Neural cell (in vitro differentiated cells): ENCODE results near the gene MORF4L2. TPM values are rescaled to one million over a fixed set of nuclear protein-coding genes. Genes with fewer than 3 reads are reported as not detected.
"Not testable (repeated sequence)": the region's sequence is repeated elsewhere in the genome, so short reads cannot be mapped to it uniquely, and the experiment has no call there.

ENCODE experiments used
- H2AFZ ChIP-seq: fragments of 200-600, 300-800 bp; sonication (generic), shearing (Covaris generic); 2 replicates; pipeline ENCODE4 v1.6.0; 2014; ENCODE audit warnings: low read depth, mild to moderate bottlenecking, antibody characterized with exemption, low read length, moderate library complexity
- H3F3A ChIP-seq: fragments of 200-600 bp; shearing (Covaris generic); 2 replicates; pipeline ENCODE4 v1.6.1; 2016; ENCODE audit warnings: mild to moderate bottlenecking, moderate library complexity, mixed read lengths, antibody characterized with exemption, low read length; ENCODE audit not compliant: insufficient read depth, poor library complexity, severe bottlenecking
- H3K27ac ChIP-seq: fragments of 200-600, 300-800 bp; sonication (generic), shearing (Covaris generic); 2 replicates; pipeline ENCODE4 v1.5.1; 2014; ENCODE audit warnings: mild to moderate bottlenecking, low read length, moderate library complexity
- H3K27me3 ChIP-seq: fragments of 300-800, 200-600 bp; sonication (generic), shearing (Covaris generic); 2 replicates; pipeline ENCODE4 v1.6.0; 2014; ENCODE audit warnings: mild to moderate bottlenecking, low read depth, low read length, moderate library complexity; ENCODE audit not compliant: insufficient read depth
- H3K36me3 ChIP-seq: fragments of 300-800, 200-600 bp; sonication (generic), shearing (Covaris generic); 2 replicates; pipeline ENCODE4 v1.5.1; 2014; ENCODE audit warnings: mild to moderate bottlenecking, antibody characterized with exemption, low read length, moderate library complexity; ENCODE audit not compliant: insufficient read depth
- H3K4me2 ChIP-seq: fragments of 300-800, 200-600 bp; sonication (generic), shearing (Covaris generic); 2 replicates; pipeline ENCODE4 v1.6.0; 2014; ENCODE audit warnings: mild to moderate bottlenecking, low read length
- H3K4me3 ChIP-seq: fragments of 300-800, 200-600 bp; sonication (generic), shearing (Covaris generic); 2 replicates; pipeline ENCODE4 v1.5.1; 2014; ENCODE audit warnings: mild to moderate bottlenecking, low read length, moderate library complexity
- H3K79me2 ChIP-seq: fragments of 200-600 bp; shearing (Covaris generic); replicated peaks from 2 replicates; pipeline ENCODE4 v1.6.0; 2014; ENCODE audit warnings: mild to moderate bottlenecking, low read length, moderate library complexity; ENCODE audit not compliant: insufficient read depth
- H3K9ac ChIP-seq: fragments of 300-800, 200-600 bp; sonication (generic), shearing (Covaris generic); 2 replicates; pipeline ENCODE4 v1.6.1; 2016; ENCODE audit warnings: mild to moderate bottlenecking, low read length, mixed read lengths
- H3K9me2 ChIP-seq: fragments of 200-600 bp; shearing (Covaris generic); 2 replicates; pipeline ENCODE4 v1.6.1; 2016; ENCODE audit warnings: mild to moderate bottlenecking, low read length, mixed read lengths; ENCODE audit not compliant: insufficient read depth
- H3K9me3 ChIP-seq: fragments of 200-600, 300-800 bp; sonication (generic), shearing (Covaris generic); 2 replicates; pipeline ENCODE4 v1.6.1; 2016; ENCODE audit warnings: mild to moderate bottlenecking, mixed run types, low read length, moderate library complexity, mixed read lengths
- H4K20me1 ChIP-seq: fragments of 200-600 bp; shearing (Covaris generic); 2 replicates; pipeline ENCODE4 v1.6.1; 2016; ENCODE audit warnings: mild to moderate bottlenecking, mixed run types; ENCODE audit not compliant: insufficient read depth
- CTCF ChIP-seq: fragments of 450-650 bp; IDR thresholded peaks from 2 replicates; pipeline ENCODE4 v1.5.1; 2014; ENCODE audit warnings: antibody characterized with exemption, mild to moderate bottlenecking, moderate library complexity; ENCODE audit not compliant: poor library complexity, severe bottlenecking
- EP300 ChIP-seq: fragments of 450-650 bp; conservative IDR thresholded peaks from 2 replicates; pipeline ENCODE4 v1.6.1; 2014; ENCODE audit warnings: antibody characterized with exemption, mild to moderate bottlenecking, moderate library complexity; ENCODE audit not compliant: poor library complexity, severe bottlenecking
- EZH2 ChIP-seq: fragments of 200-600, 300-800 bp; shearing (Covaris generic), sonication (generic); IDR thresholded peaks from 2 replicates; pipeline ENCODE4 v1.6.1; 2014; ENCODE audit warnings: antibody characterized with exemption, low read length, borderline replicate concordance, mild to moderate bottlenecking; ENCODE audit not compliant: insufficient read depth, poor library complexity, severe bottlenecking
- MXI1 ChIP-seq: fragments of 450-650 bp; conservative IDR thresholded peaks from 2 replicates; pipeline ENCODE4 v1.6.1; 2014; ENCODE audit warnings: antibody characterized with exemption, mild to moderate bottlenecking; ENCODE audit not compliant: poor library complexity, severe bottlenecking
- POLR2AphosphoS5 ChIP-seq: IDR thresholded peaks from 2 replicates; pipeline ENCODE4 v1.6.1; 2012
- RAD21 ChIP-seq: fragments of 450-650 bp; conservative IDR thresholded peaks from 2 replicates; pipeline ENCODE4 v1.6.1; 2014; ENCODE audit warnings: antibody characterized with exemption, mild to moderate bottlenecking, moderate library complexity
- REST ChIP-seq: IDR thresholded peaks from 2 replicates; pipeline ENCODE4 v1.6.1; 2012; ENCODE audit warnings: borderline replicate concordance
- SMC3 ChIP-seq: fragments of 450-650 bp; conservative IDR thresholded peaks from 2 replicates; pipeline ENCODE4 v1.6.1; 2014; ENCODE audit warnings: antibody characterized with exemption, mild to moderate bottlenecking, moderate library complexity; ENCODE audit not compliant: poor library complexity
- TAF1 ChIP-seq: IDR thresholded peaks from 2 replicates; pipeline ENCODE4 v1.6.1; 2012; ENCODE audit warnings: low read depth
- polyA plus RNA-seq: library from polyadenylated mRNA; depleted of rRNA; stranded (reverse); fragments of >200 nt; gene quantifications from 2 replicates; pipeline ENCODE4 v1.2.3, GENCODE V29; 2014

MORF4L2 gene
- polyA plus RNA-seq, 1 donor from 2014 or later = 1,340 TPM

GRCh38 chrX:103640401-103641155 lies 45.9 kb downstream of the MORF4L2 start:
- no peak overlapping the region for H3K4me3 ChIP-seq
- H3K27me3 ChIP-seq = no peaks in the 10 kb centered on the region
- H3F3A ChIP-seq = no peaks in the 10 kb centered on the region
- no peaks in the 10 kb centered on the region for H3K9me3 ChIP-seq
- TF ChIP-seq TAF1 = no peak
- TF ChIP-seq POLR2AphosphoS5 = no peak
- no peak for TF ChIP-seq CTCF
- no peak for TF ChIP-seq REST
- TF ChIP-seq EZH2 = no peak
- no peak for TF ChIP-seq RAD21
- TF ChIP-seq EP300 = no peak
- no peak for TF ChIP-seq MXI1
- no peak for TF ChIP-seq SMC3
- H2AFZ ChIP-seq = no peak overlapping the region
- no peaks in the 10 kb centered on the region for H3K79me2 ChIP-seq
- H3K9ac ChIP-seq = no peak overlapping the region
- no peak overlapping the region for H3K27ac ChIP-seq
- H4K20me1 ChIP-seq = no peaks in the 10 kb centered on the region
- no peaks in the 10 kb centered on the region for H3K9me2 ChIP-seq
- H3K36me3 ChIP-seq = no peaks in the 10 kb centered on the region
- no peak overlapping the region for H3K4me2 ChIP-seq

GRCh38 chrX:103638479-103639346 lies 47.8 kb downstream of the MORF4L2 start:
- not testable (repeated sequence) for H3K27me3 ChIP-seq, H3K27ac ChIP-seq, H3F3A ChIP-seq, H3K9ac ChIP-seq, H3K9me3 ChIP-seq, H3K36me3 ChIP-seq, H3K4me2 ChIP-seq, H3K9me2 ChIP-seq, H4K20me1 ChIP-seq, H3K79me2 ChIP-seq, H2AFZ ChIP-seq
- H3K4me3 ChIP-seq = peak overlapping the region; percentile 15
